ENCODE data around the gene CNIH3. TPM values are rescaled to one million over a fixed set of nuclear protein-coding genes. Genes with fewer than 3 reads are reported as not detected.

CNIH3 gene
- polyA plus RNA-seq, 3 donors, result 8.2 to 10.3 (median 9.5) TPM

GRCh38 chr1:224714553-224714952, 98.4 kb downstream of the CNIH3 start:
- no peak for DNase-seq

GRCh38 chr1:224718470-224719053, 102.4 kb downstream of the CNIH3 start:
- no peak for DNase-seq

DNA sequence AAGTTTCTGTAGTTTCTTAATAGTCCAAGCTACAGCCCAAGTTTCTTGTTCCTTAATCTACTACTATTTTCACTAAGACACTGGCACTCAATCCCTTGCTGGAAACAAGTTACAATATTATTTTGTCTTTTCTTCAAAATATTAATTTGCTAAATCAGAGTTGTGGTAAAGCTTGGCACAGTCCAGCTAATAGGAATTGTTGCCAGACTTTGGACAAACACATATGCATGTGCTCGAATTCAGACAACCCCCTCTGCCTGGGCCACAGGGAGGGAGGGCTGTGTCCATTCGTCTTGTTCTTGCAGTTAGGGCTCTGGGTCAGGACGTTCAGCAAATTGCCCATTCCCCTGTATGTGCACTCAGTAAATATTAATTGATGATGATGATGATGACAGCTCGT, 103.6 kb downstream of the CNIH3 start:
- no peak for DNase-seq

DNA sequence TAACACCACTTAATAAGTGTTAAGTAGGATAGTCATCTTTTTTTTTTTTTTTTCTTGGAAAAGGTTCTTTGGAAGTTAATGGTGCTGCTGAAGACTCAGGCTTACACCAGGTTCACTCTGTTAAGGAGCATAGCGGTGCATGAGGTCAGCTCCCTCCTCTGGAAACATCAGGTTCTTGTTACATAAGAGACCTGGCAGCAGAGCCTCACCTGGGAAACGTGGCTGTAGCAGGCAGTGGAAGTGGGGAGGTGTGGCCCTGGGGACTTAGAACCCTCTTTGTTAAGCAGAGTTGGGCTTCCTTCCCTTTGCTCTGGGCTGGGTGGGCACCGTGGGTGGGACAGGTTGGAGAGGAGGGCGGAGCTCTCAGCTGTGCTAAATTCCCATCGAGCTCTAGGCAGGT, 104.1 kb downstream of the CNIH3 start:
- DNase-seq, result no peak

GRCh38 chr1:224721000-224721399, 104.9 kb downstream of the CNIH3 start:
- no peak for DNase-seq

DNA sequence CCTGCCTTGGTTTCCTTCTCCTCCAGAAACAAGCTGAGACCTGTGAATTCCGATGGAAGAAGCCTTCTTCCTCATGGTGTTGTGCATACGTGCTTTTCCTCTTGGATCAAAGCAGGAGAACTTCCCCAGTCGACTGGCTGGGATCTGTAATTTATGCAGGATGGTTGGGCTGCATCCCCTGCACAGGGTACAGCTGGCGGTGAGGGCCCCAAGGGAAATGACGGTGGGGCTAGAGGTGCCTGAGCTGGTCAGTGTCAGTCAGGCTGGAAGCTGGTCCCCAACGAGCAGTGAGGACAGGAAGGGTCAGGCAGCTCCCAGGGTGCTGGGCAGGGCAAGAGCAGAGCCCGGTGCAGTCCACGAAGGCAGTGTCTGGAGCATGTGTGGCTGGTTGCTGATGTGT, 106.7 kb downstream of the CNIH3 start:
- no peak for DNase-seq

DNA sequence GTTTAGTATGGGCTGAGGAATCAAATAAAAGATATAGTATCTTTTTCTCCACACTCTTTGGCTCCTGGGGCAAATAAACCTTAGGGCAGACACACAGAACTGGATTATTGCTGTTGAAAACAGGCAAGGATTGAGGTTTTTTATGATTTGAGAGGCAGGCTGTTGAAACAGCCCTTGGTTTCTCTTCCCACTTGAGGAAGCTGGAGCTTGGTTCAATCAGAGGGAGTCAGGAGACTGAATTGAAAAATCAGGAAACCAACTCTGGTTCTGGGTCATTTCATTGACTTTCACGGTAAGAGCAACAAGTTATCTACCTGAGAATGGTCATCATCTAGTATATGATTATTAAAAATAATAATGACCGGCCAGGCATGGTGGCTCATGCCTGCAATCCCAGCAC, 108.4 kb downstream of the CNIH3 start:
- no peak for DNase-seq

GRCh38 chr1:224726441-224727182, 110.5 kb downstream of the CNIH3 start:
- DNase-seq, result no peak

GRCh38 chr1:224727351-224728289, 111.5 kb downstream of the CNIH3 start:
- no peak for DNase-seq

GRCh38 chr1:224730540-224730939, 114.4 kb downstream of the CNIH3 start:
- DNase-seq, result no peak

- no peak for DNase-seq
Observed at GRCh38 chr1:224730965-224731364, 114.8 kb downstream of the CNIH3 start.

- DNase-seq, result no peak
Observed at GRCh38 chr1:224731633-224732032, 115.5 kb downstream of the CNIH3 start.

DNA sequence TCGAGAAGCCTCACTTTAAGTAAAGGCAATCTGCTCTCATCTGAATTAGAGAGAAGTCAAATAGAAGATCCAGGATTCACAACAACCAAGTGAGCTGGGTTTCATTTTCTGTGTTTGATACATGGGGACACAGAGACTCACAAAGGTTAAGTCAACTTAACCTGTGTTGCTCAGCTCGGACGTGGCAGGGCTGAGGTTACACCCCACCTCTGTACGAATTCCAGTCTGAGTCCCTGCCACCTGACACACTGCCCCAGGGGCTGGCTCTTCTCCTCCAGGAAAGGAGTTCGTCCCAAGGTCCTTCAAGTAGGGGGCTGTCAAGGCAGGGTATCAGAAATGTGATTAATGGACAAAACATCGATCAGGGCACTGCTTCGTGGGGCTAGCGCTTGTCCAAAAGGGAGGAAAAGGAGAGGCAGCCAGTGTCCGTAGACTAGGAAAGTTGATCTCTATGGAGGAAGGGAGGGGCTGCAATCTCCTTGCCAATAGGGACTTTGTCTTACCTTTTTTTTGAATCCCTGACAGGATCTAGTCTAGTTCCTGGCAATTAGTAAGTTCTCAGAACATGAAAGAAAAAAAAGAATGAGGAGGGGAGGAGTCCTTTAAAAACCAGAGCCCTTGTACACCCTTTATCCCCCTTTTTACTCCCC, 116.4 kb downstream of the CNIH3 start:
- DNase-seq, result no peak

DNA sequence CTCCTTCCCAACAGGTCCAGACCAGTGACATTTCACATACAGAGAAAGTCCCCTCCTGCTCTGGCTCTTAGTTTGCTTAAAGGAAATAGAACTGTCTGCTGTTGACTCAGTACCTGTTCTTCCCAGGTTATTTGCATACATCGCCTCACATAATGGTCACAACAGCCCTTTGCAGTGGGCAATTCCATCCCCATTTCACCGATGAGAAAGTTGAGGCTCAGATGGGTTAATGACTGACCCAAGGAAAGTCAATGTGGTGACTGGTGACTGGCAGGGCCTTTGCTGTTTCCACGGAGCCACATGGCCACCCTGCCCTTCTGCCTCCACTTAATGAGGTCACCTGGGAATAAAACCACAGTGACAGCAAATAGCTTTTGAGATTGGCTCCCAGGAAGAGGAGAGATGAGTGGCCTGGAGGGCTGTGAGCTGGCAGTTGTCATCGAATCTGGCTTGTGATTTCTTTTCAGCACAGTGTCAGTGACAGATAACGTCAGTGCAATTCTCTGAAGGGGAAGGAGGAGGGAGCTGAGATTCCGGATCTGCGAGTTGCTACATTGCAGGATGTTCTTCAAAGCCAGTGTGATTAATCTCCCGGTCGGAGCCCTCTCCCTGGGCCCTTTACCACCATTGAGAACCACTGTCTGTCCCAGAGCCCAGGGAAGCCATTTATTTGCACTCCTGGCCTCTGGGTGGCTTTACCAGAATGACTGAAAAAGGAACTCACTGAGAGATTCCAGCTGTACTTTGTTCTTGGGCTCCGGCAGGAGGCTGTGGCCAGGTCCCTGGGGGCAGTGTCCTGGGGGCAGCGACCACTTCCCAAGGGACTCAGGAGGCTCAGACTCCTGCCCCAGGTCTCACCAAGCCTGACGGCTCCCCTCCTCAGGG, 117.2 kb downstream of the CNIH3 start:
- DNase-seq, result no peak

- DNase-seq, result no peak
Observed at GRCh38 chr1:224734261-224734935, 118.3 kb downstream of the CNIH3 start.

GRCh38 chr1:224735159-224735558, 119.0 kb downstream of the CNIH3 start:
- DNase-seq, result no peak

GRCh38 chr1:224736619-224737352, 120.7 kb downstream of the CNIH3 start:
- no peak for DNase-seq

GRCh38 chr1:224737353-224737727, 121.2 kb downstream of the CNIH3 start:
- DNase-seq, result no peak

DNA sequence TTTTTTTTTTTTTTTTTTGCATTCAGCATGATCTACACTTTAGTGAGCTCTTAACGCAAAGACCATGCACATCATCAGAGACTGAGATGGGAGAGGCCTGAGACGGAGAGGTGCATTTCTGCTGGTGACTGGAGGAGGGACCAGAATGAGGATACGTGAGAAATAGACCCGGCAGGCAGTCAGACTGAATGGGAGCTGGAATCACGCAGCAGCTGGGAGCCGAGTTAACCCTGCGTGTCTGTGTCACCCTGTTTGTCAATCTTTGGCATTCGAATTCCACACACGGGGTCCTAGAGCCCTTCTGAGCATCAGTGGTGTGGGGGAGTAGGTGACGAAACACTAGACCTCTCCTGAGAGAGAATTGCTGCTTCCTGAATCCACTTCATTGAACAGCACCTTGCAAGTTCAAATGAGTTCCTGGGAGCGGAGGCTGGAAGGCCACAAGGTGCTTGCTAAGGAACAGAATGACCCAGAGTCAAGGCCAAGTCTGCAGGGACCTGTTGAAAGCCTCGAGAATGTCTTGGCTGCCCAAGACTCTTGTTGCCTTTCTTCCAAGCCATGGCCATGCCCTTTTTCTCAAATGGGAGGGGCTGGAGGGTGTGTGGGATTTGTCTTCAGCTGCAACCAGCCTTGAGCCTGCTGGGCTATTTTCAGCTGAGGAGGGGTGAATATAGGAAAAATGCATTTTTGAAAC, 123.3 kb downstream of the CNIH3 start:
- DNase-seq, result no peak
